PC-3 (cell line): Measurements from ENCODE around the gene TAF10.

ENCODE experiments used
- EZH2 ChIP-seq: fragments of 300-600 bp; sonication (generic); IDR thresholded peaks from one replicate; pipeline ENCODE4 v1.6.1; 2017; ENCODE audit warnings: antibody characterized with exemption, mild to moderate bottlenecking, low read length; ENCODE audit not compliant: unreplicated experiment
- EZH2phosphoT487 ChIP-seq: fragments of 300-600 bp; sonication (generic); IDR thresholded peaks from 2 replicates; pipeline ENCODE4 v1.6.1; 2018; ENCODE audit warnings: mild to moderate bottlenecking, antibody characterized with exemption, low read length, borderline replicate concordance
- TF ChIP-seq, protein P1 (sequence below): fragments of 300-600 bp; sonication (generic); conservative IDR thresholded peaks from 2 replicates; pipeline ENCODE4 v1.5.1; 2017; ENCODE audit warnings: antibody characterized with exemption, low read depth, mild to moderate bottlenecking, low read length

DNA sequence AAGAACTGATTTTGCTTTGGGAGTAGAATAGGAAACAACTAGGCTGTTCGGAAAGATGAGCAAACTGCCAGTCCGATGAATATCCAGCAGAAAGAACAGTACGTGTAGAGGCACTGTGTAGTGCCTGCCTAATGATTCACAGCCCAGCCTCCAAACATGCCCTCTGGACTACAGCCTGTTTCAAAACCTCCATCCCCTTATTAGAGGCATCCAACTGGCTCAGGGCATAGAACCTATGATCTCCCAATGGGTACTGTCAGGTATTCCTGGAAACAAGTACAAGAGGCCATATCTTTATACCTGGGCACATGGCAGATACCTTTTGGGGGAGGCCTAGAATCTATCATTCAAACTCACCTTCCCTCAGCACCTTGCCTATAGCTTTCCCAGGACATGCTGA, 13.5 kb downstream of the TAF10 start:
- TF ChIP-seq, protein P1, sequence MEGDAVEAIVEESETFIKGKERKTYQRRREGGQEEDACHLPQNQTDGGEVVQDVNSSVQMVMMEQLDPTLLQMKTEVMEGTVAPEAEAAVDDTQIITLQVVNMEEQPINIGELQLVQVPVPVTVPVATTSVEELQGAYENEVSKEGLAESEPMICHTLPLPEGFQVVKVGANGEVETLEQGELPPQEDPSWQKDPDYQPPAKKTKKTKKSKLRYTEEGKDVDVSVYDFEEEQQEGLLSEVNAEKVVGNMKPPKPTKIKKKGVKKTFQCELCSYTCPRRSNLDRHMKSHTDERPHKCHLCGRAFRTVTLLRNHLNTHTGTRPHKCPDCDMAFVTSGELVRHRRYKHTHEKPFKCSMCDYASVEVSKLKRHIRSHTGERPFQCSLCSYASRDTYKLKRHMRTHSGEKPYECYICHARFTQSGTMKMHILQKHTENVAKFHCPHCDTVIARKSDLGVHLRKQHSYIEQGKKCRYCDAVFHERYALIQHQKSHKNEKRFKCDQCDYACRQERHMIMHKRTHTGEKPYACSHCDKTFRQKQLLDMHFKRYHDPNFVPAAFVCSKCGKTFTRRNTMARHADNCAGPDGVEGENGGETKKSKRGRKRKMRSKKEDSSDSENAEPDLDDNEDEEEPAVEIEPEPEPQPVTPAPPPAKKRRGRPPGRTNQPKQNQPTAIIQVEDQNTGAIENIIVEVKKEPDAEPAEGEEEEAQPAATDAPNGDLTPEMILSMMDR: no peak
- TF ChIP-seq EZH2 (no peak), EZH2phosphoT487 (no peak)
